Smooth muscle cell of the brain vasculature (primary cell): ENCODE measurements around the gene ABCC1.

Experiments used
- DNase-seq: peaks from one replicate; pipeline ENCODE4 v3.0.0-alpha.2; 2012; ENCODE audit warnings: low read depth, low spot score

ABCC1 gene

DNA sequence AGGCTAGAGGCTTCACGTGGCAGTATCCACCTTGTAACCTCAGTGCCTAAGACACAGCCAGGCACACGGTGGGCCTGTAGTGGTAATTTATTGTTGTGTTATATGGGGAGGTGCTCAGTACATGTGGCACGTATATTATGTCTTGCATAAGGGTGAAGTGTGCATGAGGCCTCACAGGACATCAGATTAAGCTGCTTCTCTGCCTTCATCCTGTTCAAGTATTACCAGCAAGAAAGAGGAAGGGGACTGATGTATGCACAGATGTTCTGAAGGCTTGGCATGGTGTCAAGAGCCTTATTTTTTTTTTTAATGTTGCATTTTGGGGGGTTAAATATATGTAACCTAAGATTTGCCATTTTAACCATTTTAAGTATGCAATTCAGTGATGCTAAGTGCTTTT is 71.6 kb downstream of the ABCC1 start:
- no peak for DNase-seq

DNA sequence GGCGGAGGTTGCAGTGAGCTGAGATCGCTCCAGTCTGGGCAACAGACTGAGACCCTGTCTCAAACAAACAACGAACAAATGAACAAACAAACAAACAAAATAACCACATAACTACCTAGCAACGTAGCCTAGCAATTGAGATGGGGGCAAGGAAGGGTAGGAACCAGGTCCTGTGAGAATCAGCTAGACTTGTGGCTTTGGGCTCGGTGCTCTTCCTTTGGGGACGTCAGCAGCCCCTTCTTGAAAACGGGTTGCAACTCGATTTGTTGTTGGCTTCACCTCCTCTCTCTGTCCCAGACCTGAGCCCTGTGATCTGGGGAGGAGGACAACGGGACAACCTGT is 72.2 kb downstream of the ABCC1 start:
- no peak for DNase-seq

DNA sequence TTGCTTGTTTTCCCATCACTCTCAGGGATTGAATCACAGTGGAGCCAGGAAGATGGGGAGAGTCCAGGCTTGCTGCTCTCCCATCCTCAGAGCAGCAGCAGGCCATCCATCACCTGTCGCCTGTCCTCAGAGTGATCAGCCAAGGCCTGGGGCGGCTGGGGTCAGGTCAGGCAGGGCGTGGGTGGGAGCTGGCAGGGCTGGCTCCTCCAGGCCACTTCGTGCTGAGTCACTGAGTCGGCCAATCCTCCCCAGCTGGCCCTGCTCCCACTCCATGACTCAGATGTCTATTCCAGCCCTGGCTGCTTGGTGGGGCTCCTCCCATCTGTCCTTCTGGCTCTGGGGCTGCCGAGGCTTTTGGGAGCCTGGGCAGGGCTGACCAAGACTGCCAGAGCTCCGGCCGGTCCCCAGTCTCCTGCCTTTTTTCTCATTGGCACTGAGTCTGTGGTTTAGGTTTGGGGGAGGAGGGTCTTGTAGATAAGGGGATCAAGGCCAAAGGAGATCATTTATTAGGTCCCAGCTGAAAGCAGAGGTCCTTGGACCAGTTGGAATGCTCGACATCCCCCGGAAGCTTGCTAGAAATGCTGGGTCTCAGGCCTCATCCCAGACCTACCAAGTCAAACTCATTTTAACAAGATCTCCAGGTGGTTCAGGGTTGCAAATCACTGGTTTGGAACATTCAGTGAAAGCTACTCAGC is 72.7 kb downstream of the ABCC1 start:
- DNase-seq: peak; percentile 77

GRCh38 chr16:16022683-16023064 is 73.3 kb downstream of the ABCC1 start:
- DNase-seq: no peak

GRCh38 chr16:16025214-16025968 is 76.0 kb downstream of the ABCC1 start:
- peak; percentile 94 for DNase-seq

DNA sequence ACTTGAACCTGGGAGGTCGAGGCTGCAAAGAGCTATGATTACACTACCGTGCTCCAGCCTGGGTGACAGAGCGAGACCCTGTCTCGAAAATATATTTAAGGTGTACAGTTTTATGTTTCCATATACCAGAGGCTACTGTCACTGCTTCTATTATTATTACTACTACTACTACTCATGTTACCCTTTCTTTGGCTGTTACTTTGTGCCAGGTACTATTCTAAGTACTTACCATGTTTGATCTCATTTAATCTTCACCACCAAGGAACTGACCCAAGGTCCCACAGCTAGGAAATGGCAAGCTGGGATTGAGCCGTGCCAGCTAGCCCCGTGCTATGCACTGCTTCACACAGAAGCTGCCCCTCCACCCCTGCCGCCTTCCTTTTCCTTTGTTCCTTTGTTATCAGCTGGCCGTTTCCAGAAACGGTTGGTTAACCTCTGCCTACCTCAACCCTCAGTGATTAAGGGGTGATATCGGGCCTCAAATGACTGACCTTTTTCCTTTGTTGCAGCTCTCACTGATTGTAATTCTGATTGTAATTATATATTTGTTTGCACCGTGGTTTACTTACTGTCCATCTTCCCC is 78.4 kb downstream of the ABCC1 start:
- DNase-seq: no peak

DNA sequence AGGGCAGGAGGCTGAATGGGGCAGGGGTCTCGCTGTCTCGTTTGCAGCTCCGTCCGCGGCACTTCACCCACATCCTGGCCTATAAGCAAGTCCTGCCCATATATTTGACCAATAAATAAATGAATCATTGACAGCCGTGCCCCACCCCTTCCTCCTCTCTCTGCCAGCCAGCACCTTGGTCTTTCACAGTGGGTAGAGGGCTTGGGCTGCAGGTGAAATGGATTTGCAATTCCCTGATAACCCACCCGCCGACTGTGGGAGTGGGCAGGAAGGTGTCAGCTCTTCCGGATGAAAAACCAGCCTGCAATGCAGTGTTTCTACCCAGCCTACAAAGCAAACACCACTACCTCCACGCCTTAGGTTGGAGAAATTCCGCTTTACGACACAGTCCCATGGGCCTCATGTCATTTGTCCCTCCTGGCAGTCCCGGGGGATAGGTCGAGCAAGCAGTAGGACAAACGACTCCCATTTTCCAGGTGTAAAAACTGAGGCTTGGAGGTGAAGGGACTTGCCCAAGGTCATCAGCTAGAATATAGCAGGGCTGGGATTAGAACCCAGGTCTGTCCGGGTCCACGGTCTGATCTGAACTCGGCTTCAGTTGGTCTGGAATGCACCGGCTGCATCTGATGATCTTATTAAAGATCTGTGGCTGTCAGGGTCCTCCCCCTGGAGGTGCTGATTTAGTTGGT is 79.0 kb downstream of the ABCC1 start:
- no peak for DNase-seq

GRCh38 chr16:16029431-16030011 is 80.1 kb downstream of the ABCC1 start:
- no peak for DNase-seq

GRCh38 chr16:16030449-16030848 is 81.0 kb downstream of the ABCC1 start:
- no peak for DNase-seq

DNA sequence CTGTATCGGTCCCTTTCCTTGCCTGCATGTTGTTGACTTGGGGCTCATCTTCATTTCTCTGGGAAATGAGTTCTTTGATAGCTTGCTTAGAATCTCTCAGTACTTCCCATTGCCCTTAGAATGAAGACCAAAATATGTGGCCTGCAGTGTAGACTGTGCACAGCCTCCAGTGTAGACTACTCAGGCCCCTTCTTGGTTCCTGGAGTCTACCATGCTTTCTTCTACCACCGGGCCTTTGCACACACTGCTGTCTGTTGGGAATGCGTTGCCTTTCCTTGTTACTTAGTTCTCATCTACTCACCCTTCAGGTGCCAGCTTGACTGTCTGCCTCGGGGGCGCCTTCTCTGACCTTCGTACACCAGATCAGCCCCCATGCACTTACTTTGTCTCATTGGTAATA is 82.0 kb downstream of the ABCC1 start:
- no peak for DNase-seq

- DNase-seq: no peak
Observed at GRCh38 chr16:16032271-16032979, 83.0 kb downstream of the ABCC1 start.

GRCh38 chr16:16033208-16033717 is 83.8 kb downstream of the ABCC1 start:
- DNase-seq: no peak

DNA sequence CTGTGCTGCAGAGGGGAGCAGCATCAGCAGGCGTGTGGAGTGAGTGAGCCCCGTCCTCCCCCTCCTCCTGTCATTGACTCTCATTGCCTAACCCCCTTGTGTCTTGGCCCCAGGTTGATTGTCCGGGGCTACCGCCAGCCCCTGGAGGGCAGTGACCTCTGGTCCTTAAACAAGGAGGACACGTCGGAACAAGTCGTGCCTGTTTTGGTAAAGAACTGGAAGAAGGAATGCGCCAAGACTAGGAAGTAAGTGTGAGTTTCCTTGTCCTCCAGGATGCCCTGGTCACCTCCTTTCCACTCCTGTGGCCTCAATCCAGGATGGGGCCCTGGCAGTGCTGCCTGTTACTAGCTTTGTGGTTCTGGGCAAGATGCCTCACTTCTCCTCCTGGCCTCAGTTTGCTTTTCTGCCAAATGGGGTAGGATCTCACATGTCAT is 87.0 kb downstream of the ABCC1 start:
- no peak for DNase-seq

GRCh38 chr16:16037521-16037920 is 88.1 kb downstream of the ABCC1 start:
- DNase-seq: no peak

DNA sequence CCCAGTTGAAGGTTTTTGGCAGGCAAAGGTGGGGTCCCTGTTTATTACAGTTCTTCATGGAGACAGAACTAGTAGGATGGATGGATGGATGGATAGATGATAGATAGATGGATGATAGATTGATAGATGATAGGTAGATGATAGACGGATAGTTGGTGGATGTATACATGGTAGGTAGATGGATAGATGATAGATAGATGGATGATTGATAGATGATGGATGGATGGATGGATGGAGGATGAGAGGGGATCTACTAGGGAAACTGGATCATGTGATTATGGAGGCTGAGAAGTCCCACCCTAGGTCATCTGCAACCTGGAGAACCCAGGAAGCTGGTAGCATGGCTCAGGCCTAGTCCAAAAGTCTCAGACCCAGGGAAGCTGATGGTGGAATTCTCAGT is 88.6 kb downstream of the ABCC1 start:
- no peak for DNase-seq

DNA sequence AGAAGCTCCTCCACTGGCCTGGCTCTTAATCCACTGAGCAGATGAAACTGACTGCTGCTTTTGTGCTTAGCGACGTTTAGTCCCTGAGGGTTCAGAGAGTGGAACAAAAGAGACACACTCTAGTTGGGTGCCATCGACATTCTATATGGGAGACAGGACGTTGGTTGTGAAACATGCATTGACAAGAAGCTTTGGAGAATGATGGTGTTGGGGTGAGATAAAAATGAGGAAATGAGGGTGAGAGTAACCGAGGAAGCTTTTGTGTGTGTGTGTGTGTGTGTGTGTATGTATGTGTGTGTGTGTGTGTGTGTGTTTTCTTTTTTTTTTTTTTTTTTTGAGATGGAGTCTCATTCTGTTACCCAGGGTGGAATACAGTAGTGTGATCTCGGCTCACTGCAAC is 89.5 kb downstream of the ABCC1 start:
- DNase-seq: no peak

GRCh38 chr16:16041196-16041892 is 91.9 kb downstream of the ABCC1 start:
- no peak for DNase-seq

- DNase-seq: no peak
Observed at GRCh38 chr16:16042076-16042475, 92.7 kb downstream of the ABCC1 start.

DNA sequence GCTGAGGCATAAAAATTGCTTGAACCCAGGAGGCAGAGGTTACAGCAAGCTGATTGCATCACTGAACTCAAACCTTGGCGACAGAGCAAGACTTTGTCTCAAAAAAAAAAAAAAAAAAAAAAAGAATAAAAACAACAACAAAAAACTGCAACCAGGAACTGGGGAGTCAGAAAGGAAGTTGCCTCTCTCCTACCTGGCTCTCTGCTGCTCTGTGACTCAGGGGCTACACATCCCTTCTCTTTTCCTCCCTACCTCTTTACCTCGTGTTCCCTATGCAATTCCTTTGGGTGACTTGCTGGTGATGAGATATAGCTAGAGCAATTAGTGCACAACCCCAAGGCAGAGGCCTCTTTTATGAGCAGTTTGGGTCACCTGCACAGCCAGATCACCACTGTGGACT is 95.9 kb downstream of the ABCC1 start:
- no peak for DNase-seq

DNA sequence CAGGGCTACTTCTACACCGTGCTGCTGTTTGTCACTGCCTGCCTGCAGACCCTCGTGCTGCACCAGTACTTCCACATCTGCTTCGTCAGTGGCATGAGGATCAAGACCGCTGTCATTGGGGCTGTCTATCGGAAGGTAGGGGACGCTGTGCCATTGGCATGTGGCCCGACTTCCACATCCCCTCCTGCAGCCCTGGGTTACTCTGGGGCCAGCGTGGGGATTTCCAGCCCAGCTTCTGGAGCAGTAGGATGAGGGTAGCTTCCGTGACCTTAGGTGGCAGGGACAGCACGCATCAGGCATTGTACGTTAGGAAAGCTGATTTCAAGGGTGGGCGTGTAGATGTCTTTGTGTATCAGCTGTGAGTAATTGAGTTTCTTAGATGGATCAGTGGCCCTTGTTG is 96.5 kb downstream of the ABCC1 start:
- no peak for DNase-seq

- DNase-seq: no peak
Observed at GRCh38 chr16:16047761-16048160, 98.3 kb downstream of the ABCC1 start.
